22Rv1 (cell line): Measurements from ENCODE around the gene EXOC2.

Source experiments
- H3K27ac ChIP-seq: fragments of 450-650 bp; 2 replicates; pipeline ENCODE4 v1.5.1; 2017
- CTCF ChIP-seq: fragments of 450-650 bp; IDR thresholded peaks from 2 replicates; pipeline ENCODE4 v1.5.1; 2017; ENCODE audit warnings: mild to moderate bottlenecking
- ZFX ChIP-seq: fragments of 450-650 bp; IDR thresholded peaks from 2 replicates; pipeline ENCODE4 v1.6.1; 2017; ENCODE audit warnings: antibody characterized with exemption, borderline replicate concordance

EXOC2 gene

GRCh38 chr6:485655-486170, 207.2 kb downstream of the EXOC2 start:
- TF ChIP-seq CTCF: no peak
- no peak for TF ChIP-seq ZFX
- H3K27ac ChIP-seq: no peak overlapping the region

- H3K27ac ChIP-seq: no peak overlapping the region
- TF ChIP-seq CTCF: no peak
- no peak for TF ChIP-seq ZFX
Measured at GRCh38 chr6:484746-485145, 208.2 kb downstream of the EXOC2 start.

GRCh38 chr6:484086-484745, 208.7 kb downstream of the EXOC2 start:
- no peak overlapping the region for H3K27ac ChIP-seq
- no peak for TF ChIP-seq ZFX
- TF ChIP-seq CTCF: no peak

GRCh38 chr6:475314-475713, 217.6 kb downstream of the EXOC2 start:
- no peak overlapping the region for H3K27ac ChIP-seq
- no peak for TF ChIP-seq ZFX
- TF ChIP-seq CTCF: no peak

- TF ChIP-seq ZFX: no peak
- no peak for TF ChIP-seq CTCF
- no peak overlapping the region for H3K27ac ChIP-seq
Measured at GRCh38 chr6:474453-475185, 218.3 kb downstream of the EXOC2 start.

- no peak overlapping the region for H3K27ac ChIP-seq
- no peak for TF ChIP-seq ZFX
- no peak for TF ChIP-seq CTCF
Measured at GRCh38 chr6:473768-474452, 219.0 kb downstream of the EXOC2 start.
